Naive thymus-derived CD4-positive, alpha-beta T cell (primary cell): ENCODE data around the gene MAD2L2. TPM values are rescaled to one million over a fixed set of nuclear protein-coding genes. Genes with fewer than 3 reads are reported as not detected.

Experiments
- ATAC-seq: fragments of 150-1000 bp; cut with Tn5 transposase; 2 replicates; pipeline ENCODE4 v1.10.0; 2021; ENCODE audit warnings: mild to moderate bottlenecking, moderate library complexity
- CTCF ChIA-PET: fragments of 350-600 bp; sonication (Branson Sonifier 250); formaldehyde crosslinking; loops from one replicate; lab custom pipeline; 2021; ENCODE audit warnings: antibody characterized with exemption; lab: Charles Lee
- POLR2A ChIA-PET: fragments of 350-600 bp; sonication (Branson Sonifier 250); formaldehyde crosslinking; loops from one replicate; lab custom pipeline; 2021; ENCODE audit warnings: antibody characterized with exemption, inconsistent platforms; lab: Charles Lee
- DNase-seq, 9 donors: peaks; one replicate each; pipeline versions ENCODE4 v3.0.0 to v3.0.0-alpha.2; 2020 to 2022; ENCODE audit warnings: mixed read lengths in 1 of 9
- H3K27ac ChIP-seq: one replicate; pipeline ENCODE4 v1.7.0; 2013; ENCODE audit warnings: mild to moderate bottlenecking, low read depth, low read length, moderate library complexity
- H3K27me3 ChIP-seq, 2 donors: one replicate each; pipeline ENCODE4 v1.7.0; 2013; ENCODE audit warnings: low read length in 2 of 2, mild to moderate bottlenecking in 2 of 2, moderate library complexity in 2 of 2; ENCODE audit not compliant: control insufficient read depth in 2 of 2, insufficient read depth in 2 of 2
- H3K36me3 ChIP-seq, 3 experiments: 1 replicate in 2 of 3; 2 replicates in 1 of 3; pipeline ENCODE4 v1.7.0; 2013; ENCODE audit warnings: low read length in 3 of 3, mild to moderate bottlenecking in 3 of 3, moderate library complexity in 1 of 3; ENCODE audit not compliant: insufficient read depth in 3 of 3, control insufficient read depth in 2 of 3
- H3K4me1 ChIP-seq, 2 donors: one replicate each; pipeline ENCODE4 v1.7.0; 2013; ENCODE audit warnings: low read length in 2 of 2, mild to moderate bottlenecking in 2 of 2, moderate library complexity in 1 of 2; ENCODE audit not compliant: control insufficient read depth in 2 of 2, insufficient read depth in 2 of 2
- H3K4me3 ChIP-seq: 2 replicates; pipeline ENCODE4 v1.7.0; 2013; ENCODE audit warnings: mild to moderate bottlenecking, low read length
- H3K9me3 ChIP-seq, 3 experiments: 1 replicate in 2 of 3; 2 replicates in 1 of 3; pipeline ENCODE4 v1.7.0; 2013; ENCODE audit warnings: low read length in 3 of 3; ENCODE audit not compliant: control insufficient read depth in 2 of 3
- H3K27ac Mint-ChIP-seq, 9 donors: one replicate each; pipeline ENCODE4 v1.8.0; 2020 to 2022; ENCODE audit warnings: mixed read lengths in 9 of 9, mild to moderate bottlenecking in 8 of 9, moderate library complexity in 5 of 9, inconsistent platforms in 2 of 9
- H3K27me3 Mint-ChIP-seq, 5 donors: one replicate each; pipeline ENCODE4 v1.8.0; 2021 to 2022; ENCODE audit warnings: mixed read lengths in 5 of 5, mild to moderate bottlenecking in 1 of 5
- H3K36me3 Mint-ChIP-seq, 5 donors: one replicate each; pipeline ENCODE4 v1.8.0; 2020 to 2022; ENCODE audit warnings: mixed read lengths in 5 of 5, mild to moderate bottlenecking in 3 of 5, inconsistent platforms in 1 of 5
- H3K4me1 Mint-ChIP-seq, 7 donors: one replicate each; pipeline ENCODE4 v1.8.0; 2020 to 2022; ENCODE audit warnings: mixed read lengths in 7 of 7, mild to moderate bottlenecking in 3 of 7, inconsistent platforms in 1 of 7
- H3K4me3 Mint-ChIP-seq, 10 donors: one replicate each; pipeline ENCODE4 v1.8.0; 2020 to 2022; ENCODE audit warnings: mild to moderate bottlenecking in 10 of 10, mixed read lengths in 10 of 10, moderate library complexity in 6 of 10, inconsistent platforms in 2 of 10
- H3K9me3 Mint-ChIP-seq, 11 donors: one replicate each; pipeline ENCODE4 v1.8.0; 2020 to 2022; ENCODE audit warnings: mixed read lengths in 11 of 11, mild to moderate bottlenecking in 4 of 11, inconsistent platforms in 1 of 11, moderate library complexity in 1 of 11
- intact Hi-C, 2 donors: fragments of 100-400 bp; cut with micrococcal nuclease; formaldehyde crosslinking; loops; one replicate each; pipeline ENCODE4 v1.15.1; 2023
- polyA plus RNA-seq, 2 donors: library from polyadenylated mRNA; unstranded; fragments of 300-500 nt; fragmentation: Illumina TruSeq; gene quantifications; one replicate each; pipeline ENCODE4 v1.2.3, GENCODE V29; 2021
- total RNA-seq, 6 experiments: library from RNA in 5 of 6; stranded (reverse) in 5 of 6; gene quantifications; 1 replicate in 5 of 6; 2 replicates in 1 of 6; pipeline ENCODE4 v1.2.3 and lab custom pipeline; 2021 to 2026

MAD2L2 gene
- total and polyA plus RNA-seq, 7 experiments from 2014 or later = 17.1 to 53.3 (median 30.1) TPM

GRCh38 chr1:11664336-11665065 is 16.4 kb downstream of the MAD2L2 start:
- DNase-seq (peak in 5 of 9 donors; percentile 39 to 58 (median 45)), ATAC-seq (peak; percentile 60)
- no peaks in the 10 kb centered on the region for H3K27me3 ChIP-seq
- no peaks in the 10 kb centered on the region for H3K4me1 ChIP-seq
- CTCF ChIA-PET = interaction anchor here (0.6 to 3.4 kb wide), 12 partner anchors 12 to 413 kb away, joined by 3 to 49 read pairs (median 4); partner anchors contain the start of gene FBXO2
- Mint-ChIP-seq H3K9me3 (no peaks in the 10 kb centered on the region), H3K4me1 (peaks cover 0 to 15% (median 0%) of the 10 kb centered on the region in 7 donors), H3K36me3 (peaks cover 0 to 18% (median 3%) of the 10 kb centered on the region in 5 donors), H3K27ac (peak overlapping the region in 7 of 9 donors; percentile 62 to 93 (median 79)), H3K4me3 (peak overlapping the region; percentile 74 to 91 (median 86)), H3K27me3 (no peaks in the 10 kb centered on the region)
- H3K9me3 ChIP-seq = no peaks in the 10 kb centered on the region
- H3K27ac ChIP-seq = peak overlapping the region; percentile 75
- H3K4me3 ChIP-seq = peak overlapping the region; percentile 61
- intact Hi-C loops = loop anchor here (1.0 to 5.0 kb wide), 5 partner anchors 10 to 85 kb away; partner anchors contain the start of genes MAD2L2 (in 2 of the 2), AGTRAP (in 1 of the 2), FBXO2 (in 1 of the 2) and FBXO44 (in 1 of the 2)
- peaks cover 0 to 36% (median 4%) of the 10 kb centered on the region in 3 experiments for H3K36me3 ChIP-seq
- POLR2A ChIA-PET = interaction anchor here (0.5 to 3.7 kb wide), 8 partner anchors 10 to 245 kb away, joined by 3 to 30 read pairs (median 5); partner anchors contain the start of genes FBXO2 and FBXO44

GRCh38 chr1:11661103-11661502 is 19.8 kb downstream of the MAD2L2 start:
- Histone ChIP-seq H3K27me3 (no peaks in the 10 kb centered on the region), H3K9me3 (no peaks in the 10 kb centered on the region), H3K4me3 (no peak overlapping the region), H3K36me3 (peaks cover 0 to 43% (median 9%) of the 10 kb centered on the region in 3 experiments), H3K27ac (no peak overlapping the region), H3K4me1 (peaks cover 0 to 5% of the 10 kb centered on the region in 2 donors)
- CTCF ChIA-PET = interaction anchor here (1.0 kb wide), 1 partner anchor 59 kb away, joined by 3 read pairs; no protein-coding TSS in a partner anchor
- no peaks in the 10 kb centered on the region for H3K27me3 Mint-ChIP-seq
- no peaks in the 10 kb centered on the region for H3K9me3 Mint-ChIP-seq
- H3K27ac Mint-ChIP-seq = peak overlapping the region in 1 of 9 donors; percentile 75
- H3K4me3 Mint-ChIP-seq = no peak overlapping the region
- no peak for DNase-seq
- ATAC-seq = no peak
- H3K36me3 Mint-ChIP-seq = peaks cover 0 to 18% (median 3%) of the 10 kb centered on the region in 5 donors
- POLR2A ChIA-PET = interaction anchor here (1.8 kb wide), 1 partner anchor 58 kb away, joined by 4 read pairs; no protein-coding TSS in a partner anchor
- intact Hi-C loops = loop anchor here in 1 of 2 donors (5.0 kb wide), 1 partner anchor 76 kb away; the partner anchor contains the start of gene AGTRAP
- H3K4me1 Mint-ChIP-seq = peaks cover 0 to 12% (median 6%) of the 10 kb centered on the region in 7 donors

- H3K4me3 Mint-ChIP-seq = no peak overlapping the region
- intact Hi-C loops = loop anchor here in 1 of 2 donors (5.0 to 10.0 kb wide), 2 partner anchors 78 to 145 kb away; partner anchors contain the start of genes AGTRAP, CLCN6 and MTHFR
- H3K27me3 Mint-ChIP-seq = no peaks in the 10 kb centered on the region
- peaks cover 0 to 18% (median 3%) of the 10 kb centered on the region in 5 donors for H3K36me3 Mint-ChIP-seq
- Histone ChIP-seq H3K4me1 (peaks cover 8 to 13% of the 10 kb centered on the region in 2 donors), H3K9me3 (no peaks in the 10 kb centered on the region), H3K27me3 (no peaks in the 10 kb centered on the region), H3K4me3 (no peak overlapping the region), H3K36me3 (peaks cover 0 to 46% (median 9%) of the 10 kb centered on the region in 3 experiments), H3K27ac (no peak overlapping the region)
- CTCF ChIA-PET = no interaction called here
- POLR2A ChIA-PET = no interaction called here
- DNase-seq = no peak
- H3K4me1 Mint-ChIP-seq = peaks cover 8 to 19% (median 10%) of the 10 kb centered on the region in 7 donors
- ATAC-seq = no peak
- H3K27ac Mint-ChIP-seq = peak overlapping the region in 1 of 9 donors; percentile 32
- no peaks in the 10 kb centered on the region for H3K9me3 Mint-ChIP-seq
Observed at GRCh38 chr1:11659748-11660147, 21.2 kb downstream of the MAD2L2 start.

GRCh38 chr1:11658542-11658941 is 22.4 kb downstream of the MAD2L2 start:
- Mint-ChIP-seq H3K9me3 (no peaks in the 10 kb centered on the region), H3K27me3 (no peaks in the 10 kb centered on the region), H3K4me3 (no peak overlapping the region), H3K27ac (no peak overlapping the region), H3K4me1 (peaks cover 8 to 19% (median 10%) of the 10 kb centered on the region in 7 donors), H3K36me3 (peaks cover 0 to 18% (median 3%) of the 10 kb centered on the region in 5 donors)
- Histone ChIP-seq H3K4me3 (no peak overlapping the region), H3K27ac (no peak overlapping the region), H3K36me3 (peaks cover 0 to 46% (median 9%) of the 10 kb centered on the region in 3 experiments), H3K27me3 (no peaks in the 10 kb centered on the region), H3K4me1 (peaks cover 8 to 13% of the 10 kb centered on the region in 2 donors), H3K9me3 (no peaks in the 10 kb centered on the region)
- ATAC-seq (no peak), DNase-seq (no peak)
- ChIA-PET POLR2A (no interaction called here), CTCF (interaction anchor here (1.2 kb wide), 1 partner anchor 8 kb away, joined by 3 read pairs; no protein-coding TSS in a partner anchor)
- intact Hi-C loops = loop anchor here in 1 of 2 donors (10.0 kb wide), 1 partner anchor 146 kb away; the partner anchor contains the start of genes CLCN6 and MTHFR

GRCh38 chr1:11657654-11658053 is 23.3 kb downstream of the MAD2L2 start:
- H3K27me3 ChIP-seq = no peaks in the 10 kb centered on the region
- peaks cover 8 to 13% of the 10 kb centered on the region in 2 donors for H3K4me1 ChIP-seq
- ChIA-PET CTCF (no interaction called here), POLR2A (interaction anchor here (0.8 kb wide), 1 partner anchor 631 kb away, joined by 3 read pairs; no protein-coding TSS in a partner anchor)
- H3K36me3 ChIP-seq = peaks cover 0 to 46% (median 9%) of the 10 kb centered on the region in 3 experiments
- DNase-seq = no peak
- H3K36me3 Mint-ChIP-seq = peaks cover 0 to 18% (median 3%) of the 10 kb centered on the region in 5 donors
- H3K9me3 ChIP-seq = no peaks in the 10 kb centered on the region
- intact Hi-C loops = loop anchor here in 1 of 2 donors (10.0 kb wide), 1 partner anchor 147 kb away; the partner anchor contains the start of genes CLCN6 and MTHFR
- H3K4me1 Mint-ChIP-seq = peaks cover 8 to 21% (median 11%) of the 10 kb centered on the region in 7 donors
- H3K9me3 Mint-ChIP-seq = no peaks in the 10 kb centered on the region
- H3K4me3 ChIP-seq = no peak overlapping the region
- no peak overlapping the region for H3K4me3 Mint-ChIP-seq
- H3K27ac Mint-ChIP-seq = no peak overlapping the region
- ATAC-seq = no peak
- H3K27ac ChIP-seq = no peak overlapping the region
- H3K27me3 Mint-ChIP-seq = peaks cover 0 to 2% (median 0%) of the 10 kb centered on the region in 5 donors
